HepG2 (cell line): ENCODE results near the gene ORC3. TPM values are rescaled to one million over a fixed set of nuclear protein-coding genes. Genes with fewer than 3 reads are reported as not detected.

Source experiments
- ATF2 ChIP-seq: sonication (generic); formaldehyde crosslinking; IDR thresholded peaks from 2 replicates; pipeline ENCODE4 v1.4.0; 2020; ENCODE audit warnings: missing genetic modification reagents
- ETV6 ChIP-seq: sonication (generic); formaldehyde crosslinking; conservative IDR thresholded peaks from 2 replicates; pipeline ENCODE4 v1.4.0; 2020; ENCODE audit warnings: missing genetic modification reagents
- KAT8 ChIP-seq: IDR thresholded peaks from 2 replicates; pipeline ENCODE4 v1.6.1; 2016; ENCODE audit warnings: missing genetic modification reagents, missing compliant biosample characterization
- MIER3 ChIP-seq: IDR thresholded peaks from 2 replicates; pipeline ENCODE4 v1.6.1; 2016; ENCODE audit warnings: missing compliant biosample characterization, borderline replicate concordance
- NCOR1 ChIP-seq: fragments of 200-600 bp; sonication (generic); IDR thresholded peaks from 2 replicates; pipeline ENCODE4 v1.7.0; 2017; ENCODE audit warnings: antibody characterized with exemption, low read length, borderline replicate concordance
- RORA ChIP-seq: sonication (generic); formaldehyde crosslinking; IDR thresholded peaks from 2 replicates; pipeline ENCODE4 v1.5.0; 2020; ENCODE audit warnings: mild to moderate bottlenecking, missing genetic modification reagents, moderate library complexity
- SIX1 ChIP-seq: sonication (generic); formaldehyde crosslinking; IDR thresholded peaks from 2 replicates; pipeline ENCODE4 v1.4.0; 2020; ENCODE audit warnings: missing genetic modification reagents, borderline replicate concordance
- TAF1 ChIP-seq: sonication (generic); formaldehyde crosslinking; IDR thresholded peaks from 2 replicates; pipeline ENCODE4 v1.4.0; 2020; ENCODE audit warnings: missing genetic modification reagents
- XBP1 ChIP-seq: sonication (generic); formaldehyde crosslinking; IDR thresholded peaks from 2 replicates; pipeline ENCODE4 v1.5.0; 2020; ENCODE audit warnings: missing genetic modification reagents
- ZHX2 ChIP-seq, 2 experiments: sonication (generic) in 1 of 2; formaldehyde crosslinking in 1 of 2; IDR thresholded peaks; 2 replicates each; pipeline versions ENCODE4 v1.6.1 to v1.9.0; 2014 to 2022; ENCODE audit warnings: antibody characterized with exemption in 1 of 2, borderline replicate concordance in 1 of 2, inconsistent platforms in 1 of 2, low read depth in 1 of 2, missing genetic modification reagents in 1 of 2
- ZNF280D ChIP-seq: sonication (generic); formaldehyde crosslinking; IDR thresholded peaks from 2 replicates; pipeline ENCODE4 v1.5.1; 2020; ENCODE audit warnings: mild to moderate bottlenecking, missing genetic modification reagents
- ZNF383 ChIP-seq: sonication (generic); formaldehyde crosslinking; IDR thresholded peaks from 2 replicates; pipeline ENCODE4 v1.4.0; 2020; ENCODE audit warnings: missing genetic modification reagents, mild to moderate bottlenecking, borderline replicate concordance
- ZNF772 ChIP-seq: sonication (generic); formaldehyde crosslinking; IDR thresholded peaks from 2 replicates; pipeline ENCODE4 v1.5.0; 2020; ENCODE audit warnings: mild to moderate bottlenecking, missing genetic modification reagents
- polyA plus RNA-seq, 8 experiments: library from polyadenylated mRNA; depleted of rRNA in 3 of 8; stranded (reverse) in 7 of 8; unstranded in 1 of 8; fragments of >200 nt; fragmentation: Illumina TruSeq in 4 of 8; extraction: Trizol in 4 of 8; gene quantifications; 2 replicates each; pipeline versions ENCODE4 v1.2.1 to v1.2.3, GENCODE V29; 2011 to 2016; ENCODE audit warnings: low read depth in 4 of 8, missing spikeins in 1 of 8, mixed read lengths in 1 of 8; ENCODE audit not compliant: insufficient read depth in 1 of 8
- total RNA-seq, 5 experiments: library from RNA; depleted of rRNA; stranded (reverse); fragments of >200 nt; fragmentation: Illumina TruSeq; extraction: Trizol; gene quantifications; 2 replicates each; pipeline ENCODE4 v1.2.3, GENCODE V29; 2016; ENCODE audit warnings: low read depth in 1 of 5

The ORC3 gene
- total and polyA plus RNA-seq, 2 of the 13 experiments (the other 11 are each of a cell fraction or from before 2014, with no cell fraction given), result 21.8 to 43.5 TPM

GRCh38 chr6:87671555-87672029 is 81.7 kb downstream of the ORC3 start (continued):
- no peak for TF ChIP-seq RORA (CRISPR knock-in tag)
- TF ChIP-seq ZNF280D (CRISPR knock-in tag), result peak; percentile 70; the same call in 1 of the 2 replicates
- no peak for TF ChIP-seq ZNF383 (CRISPR knock-in tag)
- no peak for TF ChIP-seq TAF1 (CRISPR knock-in tag)
- peak; percentile 97 for TF ChIP-seq SIX1
- peak; percentile 99 for TF ChIP-seq MIER3 (CRISPR knock-in tag)
- TF ChIP-seq ATF2 (CRISPR knock-in tag), result peak; percentile 97
- 0 out of 2 replicates have a peak, but pooled peaks have one; percentile 34 for TF ChIP-seq ETV6 (CRISPR knock-in tag)
- 0 out of 2 replicates have a peak, but pooled peaks have one; percentile 62 for TF ChIP-seq XBP1 (CRISPR knock-in tag)
- peak; percentile 84 for TF ChIP-seq ZHX2 (IDR thresholded peaks at IDR 0.05; ENCODE audit: low read depth)
- no peak for TF ChIP-seq ZHX2 (CRISPR knock-in tag; IDR thresholded peaks at IDR 0.05; ENCODE audit: borderline replicate concordance)
- TF ChIP-seq KAT8 (CRISPR knock-in tag), result peak; percentile 84
- 0 out of 2 replicates have a peak, but pooled peaks have one; percentile 45 for TF ChIP-seq ZNF772 (CRISPR knock-in tag)
- peak; percentile 98 for TF ChIP-seq NCOR1
